HG03135 (cell line): ENCODE data around the gene ROBO4.

ENCODE experiments used
- ATAC-seq: cut with Tn5 transposase; IDR thresholded peaks from one replicate; pipeline ENCODE4 v1.9.1; 2021; ENCODE audit warnings: mild to moderate bottlenecking, moderate library complexity; ENCODE audit not compliant: unreplicated experiment

ROBO4 gene

DNA sequence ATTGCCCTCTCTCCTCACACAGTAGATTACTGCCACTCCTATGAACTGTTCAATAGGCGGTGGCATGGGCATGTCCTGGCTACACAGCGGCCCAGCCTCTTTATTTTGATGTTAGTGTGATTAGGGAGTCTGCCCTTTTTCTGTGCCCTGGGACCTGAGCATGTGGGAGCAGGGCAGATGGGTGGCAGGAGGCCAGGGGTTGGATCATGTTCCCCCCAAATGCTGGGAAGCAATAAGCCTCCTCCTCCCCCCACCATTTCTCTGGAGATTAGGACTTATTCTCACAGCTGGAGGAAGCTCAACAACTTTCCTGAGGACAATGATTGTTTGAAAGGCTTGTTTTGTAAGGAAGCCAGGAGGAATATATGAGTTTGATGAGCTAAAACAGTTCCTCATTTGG, 22.2 kb upstream of the ROBO4 start:
- ATAC-seq, result no peak

DNA sequence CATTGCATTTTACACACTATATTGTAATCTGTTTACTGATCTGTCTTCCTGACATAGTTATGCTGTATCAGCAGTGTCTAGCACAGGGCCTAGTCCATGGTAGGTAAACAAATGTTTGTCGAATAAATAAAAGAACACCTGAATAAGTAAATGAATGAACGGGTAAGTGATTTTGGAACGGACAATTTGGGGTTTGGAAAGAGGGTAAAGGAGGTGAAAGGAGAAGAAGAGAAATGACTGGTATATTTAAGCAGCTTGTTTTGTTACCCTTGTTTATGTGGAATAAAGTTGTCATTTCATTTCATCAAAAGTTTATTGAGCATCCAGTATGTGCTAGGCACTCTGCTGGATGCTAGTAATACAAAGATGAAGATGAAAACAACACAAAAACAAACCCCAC, 21.3 kb upstream of the ROBO4 start, which contains the start of gene HEPN1:
HEPN1 (plus strand) TSS at position 301 of the 400 bp plus-strand sequence.
- ATAC-seq, result no peak

DNA sequence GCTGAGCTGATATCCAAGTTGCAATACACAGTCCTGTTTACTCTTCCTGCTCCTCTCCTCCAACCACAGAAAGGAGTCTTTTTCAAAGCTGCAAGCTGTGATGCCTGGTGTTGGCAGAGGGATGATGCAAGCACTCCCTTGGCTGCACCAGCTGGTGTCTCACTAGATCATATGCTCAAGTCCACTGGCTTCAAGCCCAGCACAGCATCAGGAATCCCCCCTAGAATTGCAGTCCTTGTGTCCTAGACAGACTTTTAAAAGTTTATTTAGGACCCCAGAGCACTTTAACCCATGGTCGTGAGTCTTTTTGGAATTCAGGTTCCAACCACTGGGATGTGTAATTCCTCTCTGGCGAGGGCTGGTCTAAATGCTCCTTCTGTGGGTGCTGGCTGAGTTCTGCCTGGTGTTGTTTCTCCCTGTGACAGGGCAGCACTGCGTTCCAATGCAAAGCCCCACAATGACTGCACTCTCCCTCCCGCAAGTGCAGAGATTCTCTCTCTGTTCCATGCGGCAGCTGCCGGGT, 19.5 kb upstream of the ROBO4 start:
- ATAC-seq, result no peak

DNA sequence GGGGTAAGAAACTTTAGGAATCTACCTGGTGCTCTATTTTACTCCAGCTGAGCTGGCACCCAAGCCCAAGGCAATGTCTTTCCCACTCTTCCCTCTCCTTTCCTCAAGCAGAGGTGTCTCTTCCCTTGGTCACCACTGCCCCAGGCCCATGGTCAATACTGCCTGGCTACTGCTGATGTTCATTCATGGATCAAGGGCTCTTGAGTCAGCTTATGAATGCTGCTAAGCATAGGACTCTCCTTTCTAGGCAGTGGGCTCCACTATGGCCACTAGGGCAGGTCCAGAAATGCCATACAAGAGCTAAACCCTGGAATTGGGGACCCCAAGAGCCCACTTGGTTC, 18.7 kb upstream of the ROBO4 start:
- no peak for ATAC-seq

DNA sequence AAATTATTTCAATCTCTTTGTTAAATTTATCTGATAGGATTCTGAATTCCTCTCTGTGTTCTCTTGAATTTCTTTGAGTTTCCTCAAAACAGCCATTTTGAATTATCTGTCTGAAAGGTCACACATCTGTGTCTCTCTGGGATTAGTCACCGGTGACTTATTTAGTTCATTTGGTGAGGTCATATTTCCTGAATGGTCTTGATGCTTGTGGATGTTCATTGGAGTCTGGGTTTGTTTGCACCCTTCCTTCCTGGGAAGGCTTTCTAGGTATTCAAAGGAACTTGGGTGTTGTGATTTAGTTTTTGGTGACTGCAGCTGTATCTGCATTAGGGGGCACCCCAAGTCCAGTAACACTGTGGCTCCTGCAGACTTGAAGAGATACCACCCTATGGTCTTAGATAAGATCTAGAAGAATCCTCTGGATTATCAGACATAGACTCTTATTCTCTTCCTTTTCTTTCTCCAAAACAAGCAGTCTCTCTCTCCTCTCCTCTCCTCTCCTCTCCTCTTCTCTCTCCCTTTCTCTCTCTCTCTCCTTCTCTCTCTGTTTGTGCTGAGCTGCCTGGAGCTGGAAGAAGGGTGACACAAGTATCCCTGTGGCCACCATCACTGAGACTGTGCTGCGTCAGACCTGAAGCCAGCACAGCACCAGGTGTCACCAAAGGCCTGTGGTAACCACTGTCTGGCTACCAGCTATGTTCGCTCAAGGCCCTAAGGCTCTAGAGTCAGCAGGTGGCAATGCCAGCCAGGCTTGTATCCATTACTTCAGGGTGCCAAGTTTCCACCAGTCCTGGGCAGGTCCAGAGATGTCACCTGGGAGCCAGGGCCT, 18.1 kb upstream of the ROBO4 start:
- no peak for ATAC-seq

DNA sequence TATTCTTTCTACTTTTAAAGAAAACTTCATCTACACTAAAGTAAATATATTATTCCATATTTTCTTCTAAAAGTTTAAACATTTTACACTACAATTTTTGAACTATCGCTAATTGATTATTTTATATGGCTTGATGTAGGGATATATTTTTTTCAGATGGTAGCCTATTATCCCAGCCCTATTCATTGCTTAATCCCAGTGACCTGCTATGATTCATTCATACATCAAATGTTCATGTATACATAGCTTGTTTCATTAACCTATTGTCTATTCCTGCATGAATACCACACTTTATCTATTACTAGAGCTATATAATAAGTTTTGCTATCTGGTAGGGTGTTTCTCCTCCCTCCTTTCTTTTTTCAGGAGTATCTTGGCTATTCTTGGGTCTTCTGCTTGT, 5.0 kb upstream of the ROBO4 start:
- no peak for ATAC-seq

DNA sequence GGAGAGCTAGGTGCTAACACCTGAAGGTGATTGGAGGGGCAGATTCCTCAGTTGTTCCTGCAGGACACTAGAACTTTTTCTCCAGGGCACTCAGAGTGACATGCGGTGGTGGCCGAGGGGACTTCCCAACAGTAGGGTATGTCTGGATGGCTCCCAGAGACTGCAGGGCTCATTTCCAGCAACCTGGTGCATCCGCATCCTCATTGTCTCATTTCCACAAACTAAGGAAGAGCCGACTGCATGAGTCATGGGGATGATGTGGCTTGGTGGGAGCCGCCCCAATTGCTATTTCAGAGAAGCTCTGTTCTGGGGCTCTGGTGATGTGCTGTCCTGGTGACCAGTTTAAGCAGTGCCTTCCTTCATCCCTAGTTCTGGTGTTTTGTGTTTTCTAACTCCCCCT, 2.8 kb upstream of the ROBO4 start:
- ATAC-seq, result no peak

DNA sequence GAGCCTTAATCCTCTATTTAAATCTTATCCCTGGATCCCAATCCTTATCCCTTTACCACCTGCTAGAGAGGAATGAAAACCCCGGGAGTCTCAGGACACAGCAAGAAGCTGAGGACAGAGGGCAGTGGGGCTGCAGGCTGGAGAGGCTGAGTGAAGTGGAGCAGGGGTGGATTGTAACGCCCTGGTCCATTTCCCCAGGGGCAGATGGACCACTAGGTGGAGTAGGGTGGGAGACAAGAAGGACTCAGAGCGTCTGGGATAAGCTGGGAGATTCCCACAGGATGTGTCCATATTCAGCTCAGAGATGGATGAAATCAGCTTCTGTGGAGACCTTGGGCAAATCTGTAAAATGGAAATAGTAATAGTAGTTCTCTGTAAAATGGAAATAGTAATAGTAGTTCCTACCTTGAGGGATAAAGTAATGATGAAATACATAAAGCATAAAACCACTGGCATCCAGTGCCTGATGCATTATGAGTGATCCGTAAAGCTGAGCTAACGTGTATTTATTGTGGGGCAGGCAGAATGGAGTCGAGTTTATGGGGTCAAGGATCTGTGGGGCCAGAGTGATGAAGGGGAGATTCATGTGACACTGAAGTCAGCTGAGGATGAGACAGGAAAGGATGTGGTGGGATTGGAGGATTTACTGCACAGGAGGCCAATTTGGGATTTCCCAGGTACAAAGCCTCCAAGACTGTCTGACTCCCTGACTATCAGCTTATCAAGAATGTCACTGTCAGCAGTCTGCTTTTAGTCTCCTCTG, 1.9 kb upstream of the ROBO4 start:
- ATAC-seq, result no peak

DNA sequence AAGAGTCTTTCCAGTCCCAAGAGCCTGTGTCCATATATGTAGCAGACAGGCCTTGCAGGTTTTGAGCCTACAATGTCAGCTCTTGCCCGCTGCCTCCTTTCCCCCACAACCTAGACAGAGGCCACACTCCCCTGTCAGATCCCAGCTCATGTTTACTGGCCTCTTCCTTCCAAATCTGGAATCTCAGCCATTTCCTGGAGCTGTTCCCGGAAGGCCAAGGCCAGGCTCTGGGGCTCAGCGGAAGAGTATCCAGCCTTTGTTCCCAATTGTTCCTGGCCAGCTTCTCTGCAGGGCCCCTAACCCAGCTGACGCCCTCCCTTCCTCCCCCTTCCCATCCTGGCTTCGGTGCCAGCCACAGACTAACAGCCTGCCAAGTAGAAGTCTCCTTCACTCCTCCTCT, 1.0 kb upstream of the ROBO4 start:
- no peak for ATAC-seq

DNA sequence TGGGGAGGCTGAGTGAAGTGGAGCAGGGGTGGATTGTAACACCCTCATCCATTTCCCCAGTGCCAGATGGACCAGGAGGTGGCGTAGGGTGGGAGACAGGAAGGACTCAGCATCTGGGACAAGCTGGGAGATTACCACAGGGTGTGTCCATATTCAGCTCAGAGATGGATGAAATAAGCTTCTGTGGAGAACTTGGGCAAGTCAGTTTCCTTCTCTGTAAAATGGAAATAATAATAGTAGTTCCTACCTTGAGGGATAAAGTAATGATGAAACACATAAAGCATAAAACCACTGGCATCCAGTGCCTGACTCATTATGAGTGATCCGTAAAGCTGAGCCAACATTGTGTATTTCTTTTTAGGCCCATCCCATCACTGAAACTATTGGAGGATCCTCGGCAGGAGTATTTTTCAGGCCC, 607 bp upstream of the ROBO4 start:
- ATAC-seq, result no peak

DNA sequence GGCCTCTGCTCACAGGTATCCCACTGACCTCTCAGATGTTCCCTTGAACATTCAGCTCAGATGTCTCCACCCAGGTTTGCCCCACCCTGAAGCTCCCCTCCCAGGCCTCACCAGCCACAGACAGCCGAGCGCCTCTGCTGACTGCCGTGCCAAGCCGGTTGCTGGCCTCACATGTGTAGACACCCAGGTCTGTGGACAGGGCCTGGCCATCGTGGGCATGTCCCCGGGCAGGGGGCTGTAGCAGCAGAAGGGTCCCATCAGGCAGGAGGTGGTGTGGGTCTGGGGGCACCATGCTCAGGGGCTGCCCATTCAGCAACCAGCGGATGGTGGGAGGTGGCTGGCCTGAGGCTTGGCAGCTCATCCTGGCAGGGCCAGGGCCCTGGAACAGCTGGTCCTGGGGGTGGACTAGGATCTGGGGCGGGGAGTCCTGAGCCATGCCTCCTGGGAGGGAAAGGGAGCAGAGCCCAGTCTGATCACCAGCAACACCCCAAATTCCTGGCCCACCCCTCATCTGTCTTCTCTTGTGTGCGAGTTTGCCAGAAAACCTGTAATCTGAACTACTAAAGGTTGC, 759 bp downstream of the ROBO4 start:
- ATAC-seq, result no peak

DNA sequence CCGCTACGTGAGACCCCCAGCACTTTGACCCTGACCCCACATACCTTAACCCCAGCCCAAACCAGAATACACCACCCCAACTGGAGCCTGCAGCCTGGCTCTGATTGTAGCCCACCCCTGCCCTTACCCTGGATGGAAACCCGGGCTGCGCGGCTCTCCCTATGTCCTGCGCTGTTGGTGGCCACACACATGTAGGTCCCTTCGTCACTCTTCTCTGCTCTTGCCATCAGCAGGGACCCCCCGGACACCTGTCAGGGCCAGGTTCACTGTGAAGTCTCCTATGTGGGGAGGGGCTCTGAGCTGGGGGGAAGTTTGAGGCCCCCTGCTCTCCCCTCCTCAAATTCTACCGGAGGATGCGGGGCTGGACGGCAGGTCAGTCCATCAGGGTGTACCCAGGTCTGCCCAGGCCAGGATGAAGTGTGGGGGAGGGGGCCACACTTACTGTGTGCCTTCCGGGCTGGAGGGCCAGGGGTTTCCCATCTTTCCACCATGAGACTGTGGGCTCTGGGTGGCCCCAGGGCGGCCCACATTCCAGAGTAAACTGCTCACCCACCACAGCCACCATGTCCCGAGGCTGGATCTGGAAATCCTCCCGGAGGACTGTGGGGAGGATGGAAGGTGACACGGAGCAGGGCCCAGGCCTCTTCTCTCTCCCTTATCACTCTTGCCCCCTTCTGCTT, 1.5 kb downstream of the ROBO4 start:
- ATAC-seq, result no peak

DNA sequence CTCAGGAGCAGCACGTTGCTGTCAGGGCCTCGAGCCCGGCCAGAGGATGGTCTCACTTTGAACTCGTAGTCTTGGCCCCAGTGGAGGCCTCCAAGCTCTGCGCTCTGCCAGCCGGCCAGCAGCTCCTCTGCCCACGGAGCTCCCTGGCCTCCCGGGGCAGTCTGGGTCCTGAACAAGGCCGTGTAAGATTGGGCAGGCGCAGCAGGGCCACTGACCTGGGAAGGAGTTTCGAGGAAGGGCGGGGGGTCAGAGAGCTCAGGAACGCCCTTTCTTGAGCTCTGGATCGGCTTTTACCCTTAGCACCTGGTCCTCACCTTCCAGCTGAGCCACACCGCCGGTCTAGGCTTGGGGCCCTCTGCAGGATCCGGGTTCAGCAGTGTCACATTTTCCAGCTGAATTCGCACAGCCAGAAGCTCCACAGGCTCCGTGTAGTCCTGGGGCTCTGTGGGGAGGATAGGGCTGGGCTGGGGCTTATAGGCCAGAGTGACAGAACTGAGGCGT, 2.1 kb downstream of the ROBO4 start:
- ATAC-seq, result no peak

DNA sequence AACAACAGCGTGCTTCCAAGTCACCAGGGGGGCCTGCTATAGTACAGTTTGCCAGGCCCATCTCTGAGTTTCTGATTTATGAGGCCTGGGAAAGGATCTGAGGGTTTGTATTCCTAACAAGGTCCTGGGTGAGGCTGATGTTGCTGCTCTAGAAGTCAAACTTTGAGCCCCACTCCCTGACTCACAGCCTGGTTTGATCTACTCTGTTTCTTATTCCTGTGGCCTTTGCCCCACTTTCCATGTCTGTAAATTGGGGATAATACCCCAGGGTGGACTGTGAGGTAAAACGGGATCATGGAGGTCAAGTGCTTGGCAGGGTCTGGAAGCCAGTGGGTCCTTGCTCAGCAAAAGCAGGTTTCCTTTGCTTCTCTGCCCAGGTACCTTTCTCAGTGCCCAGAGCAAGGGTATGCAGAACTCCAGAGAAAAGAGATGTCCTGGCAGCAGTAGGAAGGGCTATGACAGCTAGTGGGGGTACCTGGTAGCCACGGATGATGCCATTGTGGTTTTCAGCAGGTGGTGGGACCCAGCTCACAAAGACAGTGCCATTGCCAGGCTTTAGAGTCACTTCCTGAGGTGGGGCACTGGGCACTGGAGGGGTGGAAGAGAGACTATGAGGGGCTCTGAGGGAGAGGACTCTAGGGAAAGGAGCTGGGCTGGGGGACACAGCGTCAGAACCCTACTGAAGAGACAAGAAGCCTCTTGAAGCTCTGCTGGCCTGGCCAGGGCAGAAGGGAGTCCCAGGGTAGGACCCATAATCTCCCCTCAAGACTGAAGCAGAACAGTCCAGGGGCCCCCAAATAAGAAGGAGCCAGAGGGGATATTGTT, 2.8 kb downstream of the ROBO4 start:
- ATAC-seq, result no peak

DNA sequence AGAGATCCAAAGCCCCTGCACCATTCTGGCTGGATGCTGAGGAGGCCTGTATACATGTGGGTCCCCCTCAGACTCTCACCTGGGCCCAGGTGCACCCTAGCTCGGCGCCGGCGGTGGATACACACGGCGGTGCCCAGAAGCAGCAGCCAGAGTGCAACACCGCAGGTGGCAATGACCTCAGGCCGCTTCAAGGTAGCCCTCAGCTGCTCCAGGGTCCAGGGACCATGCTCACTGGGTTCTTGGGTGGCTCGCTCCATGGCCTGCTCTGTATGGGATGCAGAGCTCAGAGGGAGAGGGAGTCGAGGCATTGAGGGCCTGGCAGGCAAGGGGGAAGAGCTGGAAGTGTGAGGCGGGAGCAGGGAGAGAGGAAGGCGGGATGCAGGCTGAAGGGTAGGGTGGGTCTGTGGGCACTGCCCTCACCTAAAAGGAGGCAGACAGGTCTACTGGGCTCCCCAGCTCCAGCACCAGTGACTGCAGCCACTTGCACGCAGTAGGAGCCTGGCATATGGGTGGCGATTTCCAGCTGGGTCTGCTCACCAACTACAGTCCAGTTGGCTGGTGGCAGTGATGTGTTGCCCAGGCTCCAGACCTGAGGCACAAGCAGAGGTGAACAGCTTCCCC, 3.8 kb downstream of the ROBO4 start:
- no peak for ATAC-seq

DNA sequence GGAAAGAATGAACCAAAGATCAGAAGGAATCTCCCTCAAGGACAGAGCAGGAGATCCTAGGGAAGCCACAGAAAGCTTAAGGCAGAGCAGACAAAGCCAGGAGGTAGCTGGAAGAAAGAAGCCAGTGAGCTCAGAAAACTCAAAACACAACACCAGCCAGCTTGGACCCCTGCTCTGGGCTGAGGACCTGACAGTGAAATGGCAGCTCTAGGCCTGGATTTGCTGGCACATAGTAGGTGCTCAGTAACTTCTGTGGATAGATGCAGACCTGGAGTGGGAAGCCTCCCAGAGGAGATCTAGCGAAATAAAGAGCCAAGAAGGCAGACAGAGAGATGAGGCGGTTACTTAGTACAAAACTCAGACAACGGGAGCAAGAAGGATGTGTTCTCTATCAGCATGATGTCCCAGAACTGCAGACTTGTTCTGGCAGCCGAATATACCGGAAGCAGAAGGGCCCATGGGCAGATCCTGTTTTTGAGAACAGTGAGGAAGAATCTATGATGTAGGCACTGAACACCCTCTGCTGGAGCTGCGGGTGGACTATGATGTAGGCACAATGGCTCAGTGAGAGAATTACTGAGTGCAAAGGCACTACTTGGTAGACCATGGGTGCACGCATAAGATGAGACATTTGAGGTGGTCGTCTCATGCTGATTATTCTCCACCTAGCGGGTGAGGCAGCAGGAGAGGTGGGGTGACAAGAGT, 4.8 kb downstream of the ROBO4 start:
- ATAC-seq, result no peak

DNA sequence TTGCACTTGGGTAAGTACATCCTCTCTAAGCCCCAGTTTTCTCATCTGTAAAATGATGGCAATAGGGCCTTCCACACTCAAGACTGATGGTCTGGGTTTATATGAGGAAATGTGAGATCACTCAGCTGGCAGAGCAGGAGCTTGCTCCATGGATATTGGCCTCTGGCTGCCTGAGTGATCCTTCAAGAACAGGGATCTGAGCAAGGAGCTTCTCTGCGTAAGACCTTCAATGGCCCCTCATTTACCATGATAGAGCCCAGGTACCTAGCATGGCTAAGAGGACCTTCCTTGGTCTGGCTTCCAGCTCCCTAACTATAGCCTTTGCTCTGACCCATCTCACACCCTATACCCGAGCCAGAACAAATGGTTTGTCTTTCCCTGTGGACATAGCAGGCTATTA, 5.5 kb downstream of the ROBO4 start:
- ATAC-seq, result no peak

DNA sequence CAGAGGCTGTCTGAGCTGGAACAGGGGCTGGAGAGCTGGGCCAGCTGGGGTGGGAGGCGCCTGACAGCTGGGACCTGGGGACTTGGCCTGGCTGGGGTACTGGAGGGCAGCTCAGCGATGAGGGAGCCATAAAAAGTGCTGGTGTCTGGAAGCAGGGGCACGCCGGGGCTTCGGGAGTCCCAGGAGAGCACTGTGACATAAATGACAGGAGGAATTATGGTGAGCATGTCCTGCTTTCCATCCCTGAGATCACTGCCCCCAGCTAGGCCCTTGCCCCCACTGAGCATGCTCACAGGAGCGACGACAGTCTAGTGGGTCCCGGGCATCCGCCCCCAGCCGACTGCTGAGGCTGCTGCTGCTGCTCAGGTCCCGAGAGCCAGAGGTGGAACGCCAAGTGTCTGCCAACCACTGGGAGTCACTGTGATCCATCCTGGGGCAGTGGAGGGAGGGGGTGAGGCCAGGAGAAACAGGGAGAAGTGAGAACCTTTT, 6.2 kb downstream of the ROBO4 start:
- ATAC-seq, result no peak
